HG02870 (cell line): ENCODE data around the gene HMGXB4.

Source experiments
- ATAC-seq: cut with Tn5 transposase; IDR thresholded peaks from one replicate; pipeline ENCODE4 v1.9.1; 2021; ENCODE audit warnings: mild to moderate bottlenecking, moderate library complexity; ENCODE audit not compliant: unreplicated experiment

HMGXB4 gene

DNA sequence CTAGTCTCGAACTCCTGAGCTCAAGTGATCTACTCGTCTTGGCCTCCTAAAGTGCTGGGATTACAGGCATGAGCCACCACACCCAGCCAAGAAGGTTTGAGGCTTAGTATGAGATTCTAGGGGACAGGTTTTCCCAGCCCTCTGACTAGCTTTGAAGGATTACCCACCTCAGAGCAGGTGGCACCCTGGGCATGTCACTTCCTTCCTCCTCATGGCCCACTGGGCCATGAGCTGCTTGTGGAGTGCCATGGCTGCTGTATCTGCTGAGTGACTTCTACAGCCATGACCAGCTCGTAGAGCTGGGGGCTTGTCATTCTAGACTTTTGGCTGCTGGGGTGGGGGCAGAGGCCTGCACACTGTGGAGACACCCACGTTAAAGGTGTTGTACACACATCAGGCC, 67.5 kb downstream of the HMGXB4 start:
- no peak for ATAC-seq

DNA sequence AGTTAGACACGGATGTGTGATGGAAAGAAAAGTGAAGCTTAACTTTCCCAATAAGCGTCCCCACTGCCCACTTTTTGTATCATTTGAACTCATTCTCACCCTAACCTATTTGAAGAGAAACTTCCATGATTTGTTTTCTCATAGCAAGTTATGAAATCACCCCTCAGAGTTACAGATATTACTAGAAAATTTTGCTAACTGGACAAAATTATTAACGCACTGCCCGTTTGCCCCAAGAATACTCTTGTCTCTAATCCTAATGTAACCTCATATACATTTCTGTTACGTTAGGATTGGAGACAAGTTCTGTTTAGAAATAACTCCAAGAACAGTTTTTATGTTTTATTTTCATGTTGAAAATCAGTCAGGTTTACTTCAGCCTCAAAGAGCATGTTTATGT, 67.9 kb downstream of the HMGXB4 start:
- no peak for ATAC-seq

DNA sequence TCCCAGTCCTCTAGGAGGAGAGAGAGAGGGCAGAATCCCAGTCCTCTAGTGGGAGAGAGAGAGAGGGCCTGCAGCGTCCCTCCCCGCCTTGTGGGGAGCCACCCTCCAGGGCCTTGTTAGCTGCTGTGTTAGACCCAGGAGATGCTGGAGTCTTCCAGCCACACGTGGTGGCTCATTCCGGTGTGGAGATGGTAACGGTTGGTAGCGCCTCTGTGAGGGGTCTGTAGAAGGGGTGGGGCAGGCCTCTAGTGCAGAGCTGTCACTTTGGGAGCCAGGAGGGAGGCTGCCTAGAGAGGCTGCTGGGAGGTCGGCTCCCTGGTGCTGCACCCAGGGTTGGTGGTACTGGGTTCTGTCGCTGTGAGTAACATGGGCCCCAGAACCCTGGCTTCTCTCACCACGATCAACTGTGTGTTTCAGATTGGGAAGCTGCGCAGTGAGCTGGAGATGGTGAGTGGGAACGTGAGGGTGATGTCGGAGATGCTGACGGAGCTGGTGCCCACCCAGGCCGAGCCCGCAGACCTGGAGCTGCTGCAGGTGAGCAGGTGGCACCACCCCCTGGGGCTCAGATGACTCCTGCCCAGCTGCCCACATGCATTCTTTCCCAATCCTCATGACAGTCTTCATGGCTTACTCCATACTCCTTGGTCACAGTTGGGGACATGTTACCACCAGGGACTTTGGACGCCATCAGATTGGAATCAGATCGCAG, 69.7 kb downstream of the HMGXB4 start:
- no peak for ATAC-seq

DNA sequence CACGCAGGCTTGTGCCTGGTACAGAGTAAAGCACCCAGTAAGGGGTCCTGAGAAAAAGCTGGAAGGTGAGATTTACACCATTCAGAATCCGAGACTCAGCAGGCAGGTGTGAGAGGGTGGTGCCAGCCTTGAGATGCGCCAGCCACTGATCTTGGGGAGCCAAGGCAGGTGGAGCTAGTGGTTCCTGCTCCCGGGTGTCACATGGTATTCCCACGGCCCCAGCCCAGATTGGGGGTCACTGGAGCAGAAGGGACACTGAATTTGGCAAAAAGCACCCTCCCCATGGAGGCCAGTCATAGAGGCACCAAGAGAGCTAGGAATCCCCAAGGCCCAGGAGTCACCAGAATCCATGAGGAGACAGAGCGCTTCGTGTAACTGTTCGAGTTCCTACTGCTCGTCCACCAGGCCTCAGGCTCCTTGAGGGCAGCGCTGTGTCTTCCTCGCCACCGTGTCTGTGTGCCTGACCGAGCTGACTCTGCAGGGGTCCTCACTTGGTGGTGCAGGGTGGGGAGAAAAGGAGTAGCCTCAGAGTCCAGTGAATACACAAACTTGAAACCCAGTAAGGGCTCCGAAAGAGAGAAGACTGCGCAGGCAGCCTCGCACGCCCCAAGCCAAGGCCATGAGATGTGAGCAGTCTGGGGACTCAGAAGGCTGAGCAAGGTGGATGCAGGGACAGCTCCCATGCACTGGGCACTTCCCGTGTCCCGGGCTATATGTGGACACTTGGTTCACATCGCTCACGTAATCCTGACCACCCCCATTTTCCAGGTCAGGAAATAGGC, 70.6 kb downstream of the HMGXB4 start:
- no peak for ATAC-seq

DNA sequence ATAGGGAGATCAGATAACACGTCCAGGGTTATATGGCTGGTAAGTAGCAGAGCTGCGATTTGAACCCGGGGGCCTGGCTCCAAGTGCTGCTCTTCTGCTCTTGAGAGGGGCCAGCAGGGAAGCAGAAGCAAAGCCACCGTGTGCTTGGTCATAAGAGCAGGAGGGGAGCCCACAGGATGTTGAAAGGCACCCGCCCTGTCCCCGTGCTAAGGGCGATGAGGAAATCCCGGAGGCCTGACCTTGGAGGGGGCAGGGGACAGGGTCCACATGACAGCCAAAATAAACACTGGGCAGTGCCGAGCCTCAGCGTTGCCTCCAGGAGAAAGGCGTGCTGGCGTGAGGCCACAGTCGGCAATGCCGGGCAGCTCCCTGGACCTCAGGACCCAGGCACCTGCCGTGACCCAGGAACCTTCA, 71.2 kb downstream of the HMGXB4 start:
- ATAC-seq, result no peak

DNA sequence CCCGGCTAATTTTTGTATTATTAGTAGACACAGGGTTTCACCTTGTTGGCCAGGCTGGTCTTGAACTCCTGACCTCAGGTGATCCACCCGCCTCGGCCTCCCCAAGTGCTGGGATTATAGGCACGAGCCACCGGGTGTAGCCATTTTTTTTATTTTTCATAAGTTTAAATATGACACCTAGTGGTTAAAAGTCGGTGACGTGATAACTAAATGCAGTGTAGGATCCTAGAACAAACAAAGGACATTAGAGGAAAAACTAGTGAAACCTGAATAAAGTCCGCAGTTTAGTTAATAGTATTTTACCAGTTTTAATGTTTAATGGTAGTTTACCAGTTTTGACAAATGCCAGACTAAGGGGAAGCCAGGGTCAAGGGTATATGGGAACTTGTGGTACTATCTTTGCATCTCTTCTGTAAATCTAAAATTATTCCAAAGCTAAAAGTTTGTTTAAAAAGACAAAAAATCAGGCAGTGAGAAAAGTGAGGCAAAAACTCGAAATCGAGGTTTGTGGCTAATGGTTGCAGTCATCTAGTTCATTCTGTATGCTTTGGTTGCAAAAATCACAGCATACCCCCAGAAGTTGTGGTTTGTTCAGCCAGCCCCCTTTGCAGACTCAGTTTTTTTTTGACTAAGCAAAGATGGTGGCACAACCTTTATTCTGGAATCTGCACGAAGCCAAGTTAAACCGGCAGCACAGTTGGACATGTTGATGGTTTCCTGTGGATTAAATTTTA, 72.0 kb downstream of the HMGXB4 start:
- no peak for ATAC-seq

DNA sequence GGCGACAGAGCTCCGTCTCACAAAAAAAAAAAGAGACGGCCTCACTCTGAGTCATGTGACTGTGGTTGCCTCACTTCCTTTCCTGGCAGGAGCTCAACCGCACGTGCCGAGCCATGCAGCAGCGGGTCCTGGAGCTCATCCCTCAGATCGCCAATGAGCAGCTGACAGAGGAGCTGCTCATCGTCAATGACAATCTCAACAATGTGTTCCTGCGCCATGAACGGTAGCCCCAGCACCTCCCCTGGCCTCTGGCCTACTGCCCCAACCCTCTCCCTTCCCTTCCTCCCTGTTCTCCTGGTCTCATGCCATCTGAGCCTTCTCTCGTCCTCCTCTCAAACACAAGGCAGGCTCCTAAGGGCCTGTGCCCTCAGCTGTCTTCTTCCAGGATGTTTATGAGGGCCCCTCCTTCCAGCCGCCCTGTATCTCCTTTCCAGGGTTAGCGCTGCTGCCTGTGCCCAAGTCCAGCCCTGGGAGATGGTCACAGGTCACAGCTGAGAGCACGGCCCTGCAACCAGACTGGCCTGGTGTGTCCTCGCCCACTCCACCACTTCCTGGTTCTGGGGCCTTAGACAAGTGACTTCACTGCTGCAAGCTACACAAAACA, 73.1 kb downstream of the HMGXB4 start:
- ATAC-seq, result no peak

DNA sequence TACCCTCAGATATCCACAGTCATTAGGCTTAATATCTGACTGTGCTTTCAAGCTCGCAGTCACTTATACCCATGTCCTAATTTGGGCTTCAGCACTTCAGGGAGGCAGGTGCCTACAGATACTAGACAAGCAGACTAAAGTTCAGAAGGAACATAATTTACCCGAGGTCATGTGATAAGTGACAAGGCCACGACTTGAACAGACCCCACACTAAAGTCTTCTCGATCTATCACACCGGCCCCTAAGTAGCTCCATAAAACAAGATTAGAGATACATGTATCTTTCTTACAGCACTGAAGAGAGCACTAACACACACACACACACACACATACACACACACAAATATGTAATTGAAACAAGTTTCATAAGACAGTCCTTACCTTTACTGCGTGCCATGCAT, 75.0 kb downstream of the HMGXB4 start:
- no peak for ATAC-seq

DNA sequence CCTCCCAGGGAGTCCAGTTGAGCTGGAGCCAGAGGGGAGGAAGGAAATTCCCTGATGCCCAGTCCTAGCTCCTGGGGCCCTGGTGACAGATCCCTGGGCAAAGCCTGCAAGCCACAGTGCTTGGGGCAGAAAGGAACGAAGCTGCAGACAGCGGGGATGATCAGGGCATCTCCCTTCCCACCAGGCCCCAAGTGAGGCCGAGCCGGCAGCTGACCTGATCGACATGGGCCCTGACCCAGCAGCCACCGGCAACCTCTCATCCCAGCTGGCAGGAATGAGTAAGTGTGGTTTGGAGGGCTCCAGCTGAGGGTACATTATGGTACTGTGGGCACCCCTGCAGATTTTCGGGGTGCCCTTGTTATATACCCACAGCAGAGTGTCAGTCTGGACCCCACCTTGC, 75.9 kb downstream of the HMGXB4 start:
- ATAC-seq, result no peak

DNA sequence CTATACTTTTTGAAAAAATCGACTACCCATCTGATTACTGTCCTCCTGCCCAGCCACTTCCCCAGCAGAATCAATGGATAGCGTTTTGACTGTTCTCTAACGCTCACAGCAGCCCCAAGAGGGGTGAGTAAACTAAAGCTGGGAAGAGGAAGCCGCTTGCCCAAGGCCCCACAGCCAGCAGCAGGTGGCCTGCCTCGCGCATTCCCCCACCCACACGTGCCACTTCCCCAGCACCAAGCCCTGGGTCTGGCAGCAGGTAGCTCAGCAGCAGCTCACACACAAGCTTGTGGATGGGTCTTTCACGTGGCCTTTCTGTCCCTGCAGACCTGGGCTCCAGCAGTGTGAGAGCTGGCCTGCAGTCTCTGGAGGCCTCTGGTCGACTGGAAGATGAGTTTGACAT, 76.7 kb downstream of the HMGXB4 start:
- no peak for ATAC-seq

DNA sequence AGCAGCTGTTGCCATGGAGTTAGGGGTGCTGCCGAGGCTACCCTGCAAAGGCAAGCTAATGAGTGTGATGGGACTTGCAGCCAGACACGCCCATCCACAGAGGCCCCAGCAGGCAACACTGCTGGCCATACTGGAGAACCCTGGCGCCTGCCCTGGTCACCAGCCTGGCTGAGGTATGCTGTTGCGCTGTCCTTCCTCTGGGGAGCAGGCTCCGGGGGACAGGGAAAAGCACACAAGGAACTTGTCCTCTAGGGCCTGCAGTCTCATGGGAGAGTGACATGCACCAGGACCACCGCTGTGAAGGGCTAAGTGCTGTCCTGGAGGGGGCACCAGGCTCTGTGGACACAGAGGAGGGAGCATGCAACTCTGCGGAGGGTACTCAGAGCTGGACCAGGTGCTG, 78.2 kb downstream of the HMGXB4 start:
- no peak for ATAC-seq

DNA sequence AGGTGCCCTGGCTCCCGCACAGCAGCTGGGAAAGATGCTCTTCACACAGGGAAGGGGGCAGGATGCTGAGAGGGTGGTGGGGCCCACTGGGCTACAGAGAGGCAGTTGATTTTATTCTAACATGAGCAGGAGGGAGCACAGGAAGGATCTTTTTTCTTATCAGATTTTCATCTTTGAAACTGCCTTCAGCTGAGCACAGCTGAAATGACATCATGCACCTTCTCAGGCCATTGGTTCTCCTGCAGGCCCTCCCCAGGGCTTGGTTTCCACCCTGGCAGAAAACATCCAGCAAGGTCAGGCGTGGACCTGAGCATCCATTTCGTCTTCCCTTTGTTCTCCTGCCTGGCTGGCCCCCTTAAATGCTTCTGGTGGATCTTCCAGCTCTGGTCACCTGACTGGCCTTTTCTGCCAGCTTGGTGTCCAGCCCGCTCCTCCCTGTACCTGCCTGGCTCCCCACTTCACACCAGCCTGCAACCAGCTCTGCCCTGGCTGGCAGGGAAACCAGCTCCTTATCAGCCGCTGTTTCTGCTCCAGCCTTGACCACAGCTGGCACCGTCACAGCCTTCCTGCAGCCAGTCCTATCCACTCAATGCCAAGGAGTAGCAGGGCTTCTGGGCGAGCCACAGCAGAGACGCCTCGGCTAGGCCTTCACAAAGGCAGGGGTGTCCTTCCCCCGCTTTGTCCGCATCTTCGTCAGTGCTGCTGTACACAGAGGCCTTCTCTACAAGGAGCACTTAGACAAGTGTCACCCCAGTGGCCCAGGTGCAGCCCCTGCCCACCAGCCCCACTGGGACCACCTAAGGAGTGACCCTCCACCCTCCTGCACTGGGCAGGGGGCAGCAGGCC, 78.9 kb downstream of the HMGXB4 start:
- ATAC-seq, result no peak

DNA sequence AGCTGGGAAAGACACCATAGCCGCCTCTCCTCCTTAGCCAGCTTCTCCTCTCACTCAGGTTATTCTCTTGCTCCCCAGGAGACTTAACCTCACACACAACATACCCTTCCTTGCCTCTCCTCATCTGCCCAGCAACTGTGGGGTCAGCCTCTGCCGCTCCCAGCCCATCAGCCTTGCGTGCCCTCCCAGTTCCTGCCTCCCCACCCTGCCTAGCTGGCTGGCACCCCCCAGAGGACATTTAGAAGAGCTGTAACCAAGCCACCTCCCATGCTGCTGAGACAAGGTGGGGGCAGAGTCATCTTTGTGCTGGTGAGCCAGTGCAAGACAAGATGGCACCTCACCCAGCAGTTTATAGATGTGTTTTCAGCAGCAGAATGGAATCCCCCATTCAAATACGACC, 80.6 kb downstream of the HMGXB4 start:
- ATAC-seq, result no peak

DNA sequence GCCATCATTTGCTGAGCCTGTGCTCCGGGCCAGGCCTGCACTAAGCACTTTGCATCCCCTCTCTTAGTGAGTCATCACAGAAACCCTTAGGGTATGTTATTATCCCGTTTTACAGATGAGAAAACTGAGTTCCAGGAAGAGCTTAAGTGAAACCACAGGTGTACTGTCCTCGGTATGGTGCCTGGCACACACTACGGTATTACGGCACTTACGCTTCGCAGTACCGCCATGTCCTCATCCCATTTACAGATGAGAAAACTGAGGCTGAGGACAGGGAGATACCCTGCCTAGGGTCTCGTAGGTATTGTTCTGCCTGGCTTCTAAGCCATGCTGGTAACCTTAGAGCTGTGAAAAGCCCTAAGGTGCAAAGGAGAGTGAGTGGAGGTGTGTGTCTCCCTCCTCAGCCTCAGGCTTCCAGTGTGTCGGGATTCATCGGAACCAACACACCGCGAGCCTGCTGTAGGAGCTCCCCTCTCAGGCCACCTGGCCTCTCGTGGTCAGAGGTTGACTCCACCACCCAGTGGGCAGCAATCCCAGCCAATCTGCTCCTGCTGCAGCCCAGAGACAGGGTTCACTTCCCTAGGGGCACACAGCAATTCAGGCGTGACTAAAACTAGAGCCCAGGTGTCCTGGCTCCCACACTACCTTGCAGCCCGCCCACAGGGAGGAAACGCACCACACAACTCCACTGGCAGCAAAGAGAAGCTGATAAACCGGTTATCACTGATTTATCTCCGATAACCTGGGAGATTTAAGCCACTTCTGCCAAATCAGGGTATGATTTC, 84.0 kb downstream of the HMGXB4 start:
- no peak for ATAC-seq

DNA sequence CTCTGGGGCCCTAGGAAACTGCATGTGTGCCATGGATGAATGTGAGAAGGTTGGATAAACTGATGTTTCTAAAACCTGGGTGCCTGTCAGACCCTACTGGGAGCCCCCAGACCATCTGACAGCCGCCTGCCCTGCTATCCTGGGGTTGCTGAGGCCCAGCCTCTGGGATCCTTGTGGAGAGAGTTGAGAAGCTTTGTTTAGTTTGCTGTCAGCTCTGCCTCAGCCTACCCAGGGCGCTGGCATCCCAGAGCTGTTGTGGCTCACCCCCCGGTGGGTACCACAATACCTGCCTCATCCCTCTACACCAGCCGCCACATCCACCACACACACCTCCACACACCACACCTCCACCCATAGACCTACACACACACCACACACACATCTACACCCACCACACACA, 85.1 kb downstream of the HMGXB4 start:
- no peak for ATAC-seq

DNA sequence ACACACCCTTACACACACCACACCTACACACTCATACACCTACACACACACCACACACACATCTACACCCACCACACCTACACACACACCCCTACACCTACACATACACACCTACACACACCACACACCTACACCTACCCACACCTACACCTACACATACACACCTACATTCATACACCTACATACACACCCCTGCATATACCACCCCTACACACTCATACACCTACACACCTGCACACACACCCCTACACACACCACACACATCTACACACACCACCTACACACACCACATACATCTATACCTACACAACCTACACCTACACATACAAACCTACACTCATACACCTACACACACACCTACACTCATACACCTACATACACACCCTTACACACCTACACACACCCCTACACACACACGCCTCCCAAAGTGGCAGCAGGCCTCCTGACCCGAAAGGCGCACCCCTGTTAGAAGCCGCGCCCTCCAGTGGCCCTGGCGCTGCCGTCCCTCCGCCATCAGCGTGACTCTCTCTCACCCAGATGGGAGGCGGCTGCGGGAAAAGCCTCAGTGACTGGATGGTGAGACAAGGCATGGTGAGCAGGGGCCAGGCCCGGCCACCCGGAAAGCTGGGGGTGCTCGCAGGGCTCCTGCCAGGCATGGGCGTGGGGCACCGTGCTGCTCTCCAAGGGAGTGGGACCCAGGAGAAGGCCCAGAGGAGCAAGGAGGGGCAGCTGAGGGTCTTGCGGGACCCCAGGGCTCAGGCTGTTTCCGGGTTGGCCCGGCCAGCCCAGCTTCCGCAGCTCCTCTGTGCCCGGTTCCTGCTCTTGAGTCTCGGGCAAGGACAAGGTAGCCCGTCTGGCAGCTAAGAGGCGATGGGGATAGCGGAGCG, 86.6 kb downstream of the HMGXB4 start:
- ATAC-seq, result no peak

DNA sequence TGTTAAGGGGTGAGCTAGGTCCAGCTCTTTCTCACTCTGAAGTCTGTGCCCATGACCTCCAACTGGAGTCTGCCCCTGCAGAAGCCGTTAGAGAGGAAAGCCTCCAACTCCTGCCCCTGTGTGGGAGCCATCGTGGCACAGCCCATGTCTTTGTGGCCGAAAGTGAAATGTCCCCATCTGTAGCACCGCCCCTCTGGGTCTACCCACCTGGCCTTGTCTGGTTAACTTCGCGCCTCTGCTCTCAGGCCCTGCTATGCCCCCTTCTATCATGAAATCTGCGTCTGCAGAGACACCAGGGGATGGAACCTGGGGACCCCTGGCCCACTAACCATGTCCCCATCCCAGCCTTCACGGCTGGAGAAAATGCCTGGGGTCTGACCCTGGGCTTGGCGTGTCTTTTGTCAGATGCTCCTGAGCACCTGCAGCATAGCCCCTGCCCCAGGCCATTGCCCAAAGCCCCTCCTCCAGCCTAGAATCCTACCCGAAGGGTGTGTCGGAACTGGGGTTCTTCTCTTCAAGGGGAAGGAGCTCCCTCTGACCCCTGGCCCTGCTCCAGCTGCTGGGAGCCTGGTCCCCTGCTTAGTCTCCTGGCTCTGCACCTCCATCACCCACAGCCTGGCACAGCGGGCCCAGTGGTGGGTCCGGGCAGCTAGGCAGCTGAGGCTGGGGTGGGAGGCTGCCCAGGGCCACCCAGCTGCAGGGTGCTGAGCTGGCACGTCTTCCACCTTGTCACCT, 87.8 kb downstream of the HMGXB4 start:
- ATAC-seq, result no peak
